GM23338 (cell line): ENCODE measurements around the gene SGCB. TPM values are rescaled to one million over a fixed set of nuclear protein-coding genes. Genes with fewer than 3 reads are reported as not detected.

ENCODE experiments used
- ATAC-seq: fragments of 200-7000 bp; cut with Tn5 transposase; 3 replicates; pipeline ENCODE4 v1.9.1; 2020
- DNase-seq: peaks from one replicate; pipeline ENCODE4 v3.0.0-alpha.2; 2015; ENCODE audit warnings: low spot score
- H2AFZ ChIP-seq: fragments of 200-600 bp; sonication (generic); 2 replicates; pipeline ENCODE4 v1.8.0; 2016; ENCODE audit warnings: antibody characterized with exemption, mild to moderate bottlenecking, moderate library complexity
- H3F3A ChIP-seq: fragments of 200-600 bp; sonication (generic); replicated peaks from 2 replicates; pipeline ENCODE4 v1.8.0; 2017; ENCODE audit warnings: antibody characterized with exemption, mixed run types, low read depth
- H3K27ac ChIP-seq: fragments of 200-600 bp; sonication (generic); 2 replicates; pipeline ENCODE4 v1.6.1; 2016; ENCODE audit warnings: low read depth
- H3K27me3 ChIP-seq: fragments of 200-600 bp; sonication (generic); 2 replicates; pipeline ENCODE4 v1.8.0; 2016; ENCODE audit warnings: mild to moderate bottlenecking, mixed run types, moderate library complexity; ENCODE audit not compliant: insufficient read depth
- H3K36me3 ChIP-seq: fragments of 200-600 bp; sonication (generic); 2 replicates; pipeline ENCODE4 v1.8.0; 2016; ENCODE audit warnings: mild to moderate bottlenecking; ENCODE audit not compliant: insufficient read depth
- H3K4me1 ChIP-seq: fragments of 200-600 bp; sonication (generic); 2 replicates; pipeline ENCODE4 v1.8.0; 2016; ENCODE audit warnings: mild to moderate bottlenecking, moderate library complexity; ENCODE audit not compliant: insufficient read depth
- H3K4me2 ChIP-seq: fragments of 200-600 bp; sonication (generic); 2 replicates; pipeline ENCODE4 v1.7.1; 2017; ENCODE audit warnings: mixed run types
- H3K4me3 ChIP-seq: fragments of 200-600 bp; sonication (generic); 2 replicates; pipeline ENCODE4 v1.6.1; 2016; ENCODE audit warnings: mixed run types
- H3K79me2 ChIP-seq: fragments of 200-600 bp; sonication (generic); replicated peaks from 2 replicates; pipeline ENCODE4 v1.8.0; 2017; ENCODE audit warnings: mild to moderate bottlenecking; ENCODE audit not compliant: insufficient read depth
- H3K9me2 ChIP-seq: fragments of 200-600 bp; sonication (generic); 2 replicates; pipeline ENCODE4 v1.8.0; 2017; ENCODE audit not compliant: insufficient read depth
- H4K20me1 ChIP-seq: fragments of 200-600 bp; sonication (generic); replicated peaks from 2 replicates; pipeline ENCODE4 v1.8.0; 2017; ENCODE audit warnings: mild to moderate bottlenecking; ENCODE audit not compliant: insufficient read depth
- H3K27ac Mint-ChIP-seq: 2 replicates; pipeline ENCODE4 v1.8.0; 2020; ENCODE audit warnings: inconsistent platforms, mild to moderate bottlenecking, moderate library complexity, mixed read lengths
- H3K27me3 Mint-ChIP-seq: 3 replicates; pipeline ENCODE4 v1.8.0; 2022; ENCODE audit warnings: low read depth, mild to moderate bottlenecking, moderate library complexity, mixed read lengths, inconsistent platforms; ENCODE audit not compliant: insufficient read depth, poor library complexity
- H3K36me3 Mint-ChIP-seq: 3 replicates; pipeline ENCODE4 v1.8.0; 2021; ENCODE audit warnings: low read depth, mild to moderate bottlenecking, inconsistent platforms, moderate library complexity, mixed read lengths
- H3K4me1 Mint-ChIP-seq: 3 replicates; pipeline ENCODE4 v1.8.0; 2020; ENCODE audit warnings: mild to moderate bottlenecking, inconsistent platforms, mixed read lengths
- H3K4me3 Mint-ChIP-seq: 3 replicates; pipeline ENCODE4 v1.8.0; 2021; ENCODE audit warnings: moderate library complexity, mild to moderate bottlenecking, inconsistent platforms, mixed read lengths
- H3K9me3 Mint-ChIP-seq: 3 replicates; pipeline ENCODE4 v1.8.0; 2020; ENCODE audit warnings: moderate library complexity, mild to moderate bottlenecking, inconsistent platforms, mixed read lengths
- ETS1 ChIP-seq: IDR thresholded peaks from 2 replicates; pipeline ENCODE4 v1.6.1; 2016; ENCODE audit warnings: antibody characterized with exemption
- EZH2 ChIP-seq: fragments of 200-600 bp; sonication (generic); IDR thresholded peaks from one replicate; pipeline ENCODE4 v1.8.0; 2017; ENCODE audit warnings: antibody characterized with exemption, mild to moderate bottlenecking, low read depth; ENCODE audit not compliant: unreplicated experiment
- ZNF331 ChIP-seq: fragments of 250-450 bp; sonication (Bioruptor Pico); IDR thresholded peaks from 2 replicates; pipeline ENCODE4 v1.5.0; 2020; ENCODE audit warnings: low read depth, mild to moderate bottlenecking, moderate library complexity
- ZNF462 ChIP-seq: fragments of 250-450 bp; sonication (Bioruptor Pico); IDR thresholded peaks from 2 replicates; pipeline ENCODE4 v1.5.0; 2020; ENCODE audit warnings: mild to moderate bottlenecking, moderate library complexity
- polyA plus RNA-seq: library from polyadenylated mRNA; unstranded; fragments of >200 nt; fragmentation: Nextera tagmentation; extraction: Ambion mirVana; gene quantifications from 2 replicates; pipeline ENCODE4 v1.2.1, GENCODE V29; 2016
- total RNA-seq: library from RNA; depleted of rRNA; stranded (reverse); fragments of >200 nt; shearing (Covaris generic); gene quantifications from 2 replicates; pipeline ENCODE4 v1.2.3, GENCODE V29; 2014

SGCB gene
- total and polyA plus RNA-seq, 2 experiments from 2014 or later: 11.8 to 19.6 TPM

DNA sequence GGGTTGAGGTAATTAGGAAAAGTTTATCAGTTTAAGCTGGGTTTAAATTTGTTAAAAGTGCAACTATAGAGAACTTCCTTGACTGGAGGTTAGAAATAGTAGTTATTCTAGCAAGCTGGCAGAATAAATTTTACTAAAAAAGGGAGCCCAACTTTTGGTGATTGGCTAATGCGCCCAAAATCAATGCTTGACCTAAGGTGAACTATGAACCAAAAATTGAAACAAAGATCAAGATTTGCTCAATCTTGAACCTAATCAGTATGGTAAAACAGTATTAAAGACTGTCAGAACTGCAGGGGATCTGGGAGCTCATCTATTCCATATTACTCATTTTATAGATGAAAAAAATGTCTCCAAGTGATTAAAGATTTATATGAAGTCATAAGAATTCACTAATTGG lies 6.9 kb upstream of the SGCB start:
- Histone ChIP-seq H3K27me3 (peaks cover 26% of the 10 kb centered on the region), H3F3A (no peaks in the 10 kb centered on the region), H3K4me3 (no peak overlapping the region), H4K20me1 (no peaks in the 10 kb centered on the region; the same call in 1 of the 2 replicates), H3K79me2 (no peaks in the 10 kb centered on the region), H3K4me1 (0 out of 2 replicates have a peak, but pooled peaks cover 7% of the 10 kb centered on the region), H3K27ac (no peak overlapping the region), H3K36me3 (0 out of 2 replicates have a peak, but pooled peaks cover 3% of the 10 kb centered on the region), H3K4me2 (no peak overlapping the region), H2AFZ (no peak overlapping the region), H3K9me2 (peaks cover 12% of the 10 kb centered on the region; the same call in 1 of the 2 replicates)
- H3K27me3 Mint-ChIP-seq: no peaks in the 10 kb centered on the region
- TF ChIP-seq ZNF462 (CRISPR knock-in tag) (no peak), ETS1 (no peak), EZH2 (no peak), ZNF331 (no peak)
- peaks cover 6% of the 10 kb centered on the region; the same call in 2 of the 3 replicates for H3K4me1 Mint-ChIP-seq
- H3K36me3 Mint-ChIP-seq: peaks cover 8% of the 10 kb centered on the region; the same call in 2 of the 3 replicates
- no peak for ATAC-seq
- no peak overlapping the region for H3K4me3 Mint-ChIP-seq
- H3K9me3 Mint-ChIP-seq: peaks cover 14% of the 10 kb centered on the region
- no peak overlapping the region for H3K27ac Mint-ChIP-seq
- DNase-seq: no peak
